ENCODE measurements around the gene DIAPH3.

DIAPH3 gene

DNA sequence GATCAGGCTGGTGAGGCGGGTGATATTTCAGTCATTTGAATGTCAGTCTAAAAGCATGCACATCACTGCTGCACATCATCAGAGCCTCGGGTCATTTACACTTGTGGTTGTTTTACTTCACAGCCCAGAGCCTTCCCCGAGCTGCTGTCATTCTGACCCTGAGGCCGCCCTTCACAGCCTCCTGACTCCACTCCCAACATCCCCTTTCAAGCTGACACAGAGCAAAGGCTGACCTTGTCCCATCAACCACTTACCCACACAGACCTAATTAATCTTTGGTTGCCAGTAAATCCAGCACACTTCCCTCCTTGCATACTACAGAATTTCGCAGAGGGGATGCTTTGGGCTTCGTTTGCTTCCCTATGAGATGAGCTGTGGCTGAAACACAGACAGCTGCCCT lies 528.1 kb downstream of the DIAPH3 start:
- H3K4me1 ChIP-seq (ENCODE audit: control insufficient read depth, insufficient read depth, low read length): 0 out of 2 replicates have a peak, but pooled peaks cover 6% of the 10 kb centered on the region

DNA sequence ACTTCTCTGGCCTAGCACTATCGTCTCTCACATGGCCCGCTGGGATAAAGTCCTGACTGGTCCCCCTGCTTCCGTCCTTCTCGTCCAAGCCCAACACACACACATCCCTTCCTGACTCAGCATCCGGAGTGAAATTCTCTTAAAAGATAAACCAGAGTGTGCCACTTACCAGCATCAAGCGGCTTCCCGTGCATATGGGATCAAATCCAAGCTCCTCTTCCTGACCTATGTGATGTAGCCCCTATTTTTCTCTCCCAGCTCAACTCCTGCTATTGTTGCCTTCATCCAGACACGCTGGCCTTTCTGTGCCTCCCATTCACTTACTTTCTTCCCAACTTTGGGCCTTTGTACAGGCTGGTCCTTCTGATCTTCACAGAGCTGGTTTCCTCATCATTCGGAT lies 530.4 kb downstream of the DIAPH3 start:
- Histone ChIP-seq H3K36me3 (ENCODE audit: control insufficient read depth, insufficient read depth, low read length) (no peaks in the 10 kb centered on the region), H3K27ac (ENCODE audit: low read depth, low read length) (no peak overlapping the region), H3K9ac (ENCODE audit: low read length) (no peak overlapping the region), H3K27me3 (ENCODE audit: control insufficient read depth, insufficient read depth, low read length) (no peaks in the 10 kb centered on the region), H3K4me1 (ENCODE audit: control insufficient read depth, insufficient read depth, low read length) (0 out of 2 replicates have a peak, but pooled peaks cover 6% of the 10 kb centered on the region), H3K9me3 (ENCODE audit: control insufficient read depth, insufficient read depth, low read depth, low read length) (no peaks in the 10 kb centered on the region), H3K4me3 (ENCODE audit: low read depth, low read length) (no peak overlapping the region)

More for the DNA sequence above, 528.1 kb downstream of the DIAPH3 start:
- Histone ChIP-seq H3K36me3 (ENCODE audit: control insufficient read depth, insufficient read depth, low read length) (no peaks in the 10 kb centered on the region), H3K9ac (ENCODE audit: low read length) (no peak overlapping the region), H3K9me3 (ENCODE audit: control insufficient read depth, insufficient read depth, low read depth, low read length) (no peaks in the 10 kb centered on the region), H3K27me3 (ENCODE audit: control insufficient read depth, insufficient read depth, low read length) (no peaks in the 10 kb centered on the region), H3K4me3 (ENCODE audit: low read depth, low read length) (no peak overlapping the region), H3K27ac (ENCODE audit: low read depth, low read length) (no peak overlapping the region)

- H3K9me3 ChIP-seq (ENCODE audit: control insufficient read depth, insufficient read depth, low read depth, low read length): no peaks in the 10 kb centered on the region
- no peak overlapping the region for H3K27ac ChIP-seq (ENCODE audit: low read depth, low read length)
- H3K27me3 ChIP-seq (ENCODE audit: control insufficient read depth, insufficient read depth, low read length): no peaks in the 10 kb centered on the region
- 0 out of 2 replicates have a peak, but pooled peaks cover 6% of the 10 kb centered on the region for H3K4me1 ChIP-seq (ENCODE audit: control insufficient read depth, insufficient read depth, low read length)
- H3K4me3 ChIP-seq (ENCODE audit: low read depth, low read length): no peak overlapping the region
- no peak overlapping the region for H3K9ac ChIP-seq (ENCODE audit: low read length)
- no peaks in the 10 kb centered on the region for H3K36me3 ChIP-seq (ENCODE audit: control insufficient read depth, insufficient read depth, low read length)
Observed at GRCh38 chr13:59631271-59631670, 532.5 kb downstream of the DIAPH3 start.

GRCh38 chr13:59625111-59625510 lies 538.6 kb downstream of the DIAPH3 start:
- H3K9ac ChIP-seq (ENCODE audit: low read length): no peak overlapping the region
- H3K9me3 ChIP-seq (ENCODE audit: control insufficient read depth, insufficient read depth, low read depth, low read length): no peaks in the 10 kb centered on the region
- no peak overlapping the region for H3K4me3 ChIP-seq (ENCODE audit: low read depth, low read length)
- H3K27me3 ChIP-seq (ENCODE audit: control insufficient read depth, insufficient read depth, low read length): no peaks in the 10 kb centered on the region
- no peak overlapping the region for H3K27ac ChIP-seq (ENCODE audit: low read depth, low read length)
- peaks cover 17% of the 10 kb centered on the region for H3K4me1 ChIP-seq (ENCODE audit: control insufficient read depth, insufficient read depth, low read length)
- no peaks in the 10 kb centered on the region for H3K36me3 ChIP-seq (ENCODE audit: control insufficient read depth, insufficient read depth, low read length)

GRCh38 chr13:59623206-59623915 lies 540.4 kb downstream of the DIAPH3 start:
- Histone ChIP-seq H3K4me3 (ENCODE audit: low read depth, low read length) (no peak overlapping the region), H3K36me3 (ENCODE audit: control insufficient read depth, insufficient read depth, low read length) (no peaks in the 10 kb centered on the region), H3K9ac (ENCODE audit: low read length) (no peak overlapping the region), H3K4me1 (ENCODE audit: control insufficient read depth, insufficient read depth, low read length) (peaks cover 17% of the 10 kb centered on the region), H3K27me3 (ENCODE audit: control insufficient read depth, insufficient read depth, low read length) (no peaks in the 10 kb centered on the region), H3K9me3 (ENCODE audit: control insufficient read depth, insufficient read depth, low read depth, low read length) (no peaks in the 10 kb centered on the region), H3K27ac (ENCODE audit: low read depth, low read length) (peak overlapping the region; percentile 51)

DNA sequence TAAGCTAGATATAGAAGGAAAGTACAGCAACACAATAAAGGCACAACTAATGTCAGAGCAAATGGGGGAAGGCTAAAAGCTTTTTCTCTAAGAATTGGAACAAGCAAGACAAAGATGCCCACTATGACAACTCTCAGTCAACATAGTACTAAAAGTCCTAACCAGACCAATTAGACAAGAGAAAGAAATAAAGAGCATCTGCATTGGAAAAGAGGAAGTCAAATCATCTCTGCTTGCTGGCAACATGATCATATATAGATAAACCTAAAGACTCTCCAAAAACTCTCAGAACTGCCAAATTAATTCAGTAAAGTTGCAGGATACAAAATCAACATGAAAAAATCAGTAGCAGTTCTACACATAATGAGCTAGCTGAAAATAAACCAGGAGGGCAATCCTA lies 542.0 kb downstream of the DIAPH3 start:
- Histone ChIP-seq H3K36me3 (ENCODE audit: control insufficient read depth, insufficient read depth, low read length) (no peaks in the 10 kb centered on the region), H3K9ac (ENCODE audit: low read length) (no peak overlapping the region), H3K4me1 (ENCODE audit: control insufficient read depth, insufficient read depth, low read length) (peaks cover 17% of the 10 kb centered on the region), H3K27ac (ENCODE audit: low read depth, low read length) (no peak overlapping the region), H3K9me3 (ENCODE audit: control insufficient read depth, insufficient read depth, low read depth, low read length) (peaks cover 5% of the 10 kb centered on the region; the same call in 1 of the 2 replicates), H3K27me3 (ENCODE audit: control insufficient read depth, insufficient read depth, low read length) (no peaks in the 10 kb centered on the region), H3K4me3 (ENCODE audit: low read depth, low read length) (no peak overlapping the region)

All from HUES6 (cell line).